ENCODE results near the gene EXOSC10. TPM values are rescaled to one million over a fixed set of nuclear protein-coding genes. Genes with fewer than 3 reads are reported as not detected.

EXOSC10 gene
- total RNA-seq, 4 donors from 2014 or later: 96.1 to 181 (median 127) TPM

GRCh38 chr1:11061652-11062365, 37.9 kb downstream of the EXOSC10 start:
- Histone ChIP-seq H3K4me1 (peaks cover 0 to 53% (median 25%) of the 10 kb centered on the region in 4 donors), H3K27ac (peak overlapping the region in 3 of 4 donors; percentile 70 to 83 (median 78)), H3K9me3 (no peaks in the 10 kb centered on the region), H3K27me3 (no peaks in the 10 kb centered on the region), H3K4me3 (peak overlapping the region in 1 of 4 donors; percentile 86), H3K36me3 (peaks cover 0 to 49% (median 0%) of the 10 kb centered on the region in 3 donors)
- 61 to 64% methylated on average over 5 of the region's 5 CpGs for WGBS, 2 donors
- no peak for TF ChIP-seq POLR2A (IDR thresholded peaks at IDR 0.05)
- TF ChIP-seq EP300 (IDR thresholded peaks at IDR 0.05): no peak
- TF ChIP-seq CTCF (IDR thresholded peaks at IDR 0.05): no peak
- DNase-seq (ENCODE audit: low spot score in 2 of 2): no peak

- Histone ChIP-seq H3K36me3 (peaks cover 0 to 49% (median 8%) of the 10 kb centered on the region in 3 donors), H3K4me1 (peaks cover 0 to 53% (median 25%) of the 10 kb centered on the region in 4 donors), H3K9me3 (no peaks in the 10 kb centered on the region), H3K27ac (peak within 1 kb of the TSS; percentile 47 to 86 (median 80)), H3K27me3 (no peaks in the 10 kb centered on the region), H3K4me3 (peak within 1 kb of the TSS; percentile 87 to 100 (median 98))
- DNase-seq (ENCODE audit: low spot score in 2 of 2): peak; percentile 80 to 87
- WGBS, 2 donors: 1% methylated on average over 24 to 27 of the region's 83 CpGs
- TF ChIP-seq POLR2A (IDR thresholded peaks at IDR 0.05) (peak; percentile 30 to 85), CTCF (IDR thresholded peaks at IDR 0.05) (peak; percentile 67 to 94 (median 91)), EP300 (IDR thresholded peaks at IDR 0.05) (peak in 1 of 2 donors; percentile 63)
Observed at GRCh38 chr1:11059968-11060830, 39.5 kb downstream of the EXOSC10 start, which contains the start of gene SRM. Gene SRM (minus strand): TSS chr1:11060018. CDS start chr1:11059943, 75 bp downstream.

GRCh38 chr1:11059155-11059967, 40.3 kb downstream of the EXOSC10 start:
- H3K36me3 ChIP-seq: peaks cover 0 to 49% (median 8%) of the 10 kb centered on the region in 3 donors
- no peak for TF ChIP-seq EP300 (IDR thresholded peaks at IDR 0.05)
- no peak for TF ChIP-seq CTCF (IDR thresholded peaks at IDR 0.05)
- no peak for TF ChIP-seq POLR2A (IDR thresholded peaks at IDR 0.05)
- H3K4me1 ChIP-seq: peaks cover 0 to 53% (median 25%) of the 10 kb centered on the region in 4 donors
- no peak for DNase-seq (ENCODE audit: low spot score in 2 of 2)
- H3K27me3 ChIP-seq: no peaks in the 10 kb centered on the region
- peak overlapping the region; percentile 87 to 100 (median 98) for H3K4me3 ChIP-seq
- no peaks in the 10 kb centered on the region for H3K9me3 ChIP-seq
- 4 to 6% methylated on average over 23 to 26 of the region's 72 CpGs for WGBS, 2 donors
- peak overlapping the region; percentile 24 to 86 (median 61) for H3K27ac ChIP-seq

GRCh38 chr1:11058595-11059154, 41.0 kb downstream of the EXOSC10 start:
- peak overlapping the region; percentile 1 to 86 (median 51) for H3K27ac ChIP-seq
- 40 to 55% methylated on average over 25 to 26 of the region's 28 CpGs for WGBS, 2 donors

More at GRCh38 chr1:11058595-11059154, 41.0 kb downstream of the EXOSC10 start:
- peak overlapping the region; percentile 87 to 100 (median 98) for H3K4me3 ChIP-seq
- DNase-seq (ENCODE audit: low spot score in 2 of 2): no peak
- TF ChIP-seq CTCF (IDR thresholded peaks at IDR 0.05): no peak
- no peak for TF ChIP-seq EP300 (IDR thresholded peaks at IDR 0.05)
- no peak for TF ChIP-seq POLR2A (IDR thresholded peaks at IDR 0.05)
- H3K36me3 ChIP-seq: peaks cover 0 to 49% (median 8%) of the 10 kb centered on the region in 3 donors
- no peaks in the 10 kb centered on the region for H3K27me3 ChIP-seq
- H3K9me3 ChIP-seq: no peaks in the 10 kb centered on the region
- H3K4me1 ChIP-seq: peaks cover 0 to 46% (median 25%) of the 10 kb centered on the region in 4 donors
